Trophoblast cell (in vitro differentiated cells and primary cell): Measurements from ENCODE around the gene RAB11B.

Experiments
- DNase-seq, 2 donors: peaks; one replicate each; pipeline ENCODE4 v3.0.0-alpha.2; 2016
- H2AFZ ChIP-seq: 2 replicates; pipeline ENCODE4 v1.6.1; 2013; ENCODE audit warnings: low read length, moderate library complexity, mild to moderate bottlenecking; ENCODE audit not compliant: insufficient read depth, poor library complexity
- H2AK5ac ChIP-seq: 2 replicates; pipeline ENCODE4 v1.6.1; 2013; ENCODE audit warnings: mild to moderate bottlenecking, low read length
- H2BK120ac ChIP-seq: 2 replicates; pipeline ENCODE4 v1.6.1; 2013; ENCODE audit warnings: low read length, mild to moderate bottlenecking, moderate library complexity; ENCODE audit not compliant: insufficient read depth, poor library complexity
- H2BK12ac ChIP-seq: 2 replicates; pipeline ENCODE4 v1.6.1; 2013; ENCODE audit warnings: mild to moderate bottlenecking, low read length, moderate library complexity
- H2BK5ac ChIP-seq: 2 replicates; pipeline ENCODE4 v1.6.1; 2013; ENCODE audit warnings: low read length, low read depth, moderate library complexity, mild to moderate bottlenecking; ENCODE audit not compliant: poor library complexity
- H3K14ac ChIP-seq: 2 replicates; pipeline ENCODE4 v1.6.1; 2013; ENCODE audit warnings: mild to moderate bottlenecking, low read length
- H3K18ac ChIP-seq: 2 replicates; pipeline ENCODE4 v1.6.1; 2013; ENCODE audit warnings: mild to moderate bottlenecking, low read length
- H3K23ac ChIP-seq: 2 replicates; pipeline ENCODE4 v1.6.1; 2013; ENCODE audit warnings: low read length
- H3K27ac ChIP-seq: 2 replicates; pipeline ENCODE4 v1.5.1; 2013; ENCODE audit warnings: low read depth, mild to moderate bottlenecking, inconsistent platforms, low read length, moderate library complexity
- H3K27me3 ChIP-seq: 2 replicates; pipeline ENCODE4 v1.6.1; 2013; ENCODE audit warnings: inconsistent platforms, mild to moderate bottlenecking, low read length, moderate library complexity; ENCODE audit not compliant: insufficient read depth
- H3K36me3 ChIP-seq, 2 experiments: 1 replicate in 1 of 2; 2 replicates in 1 of 2; pipeline ENCODE4 v1.6.1; 2013; ENCODE audit warnings: low read length in 2 of 2, mild to moderate bottlenecking in 2 of 2, moderate library complexity in 1 of 2; ENCODE audit not compliant: insufficient read depth in 2 of 2, control insufficient read depth in 1 of 2
- H3K4ac ChIP-seq: 2 replicates; pipeline ENCODE4 v1.6.1; 2013; ENCODE audit warnings: low read depth, mild to moderate bottlenecking, low read length, moderate library complexity
- H3K4me1 ChIP-seq, 2 experiments: 1 replicate in 1 of 2; 2 replicates in 1 of 2; pipeline ENCODE4 v1.6.1; 2013; ENCODE audit warnings: low read length in 2 of 2, mild to moderate bottlenecking in 2 of 2, moderate library complexity in 1 of 2; ENCODE audit not compliant: insufficient read depth in 2 of 2, control insufficient read depth in 1 of 2
- H3K4me2 ChIP-seq: 2 replicates; pipeline ENCODE4 v1.6.1; 2013; ENCODE audit warnings: inconsistent platforms, mild to moderate bottlenecking, low read length, moderate library complexity
- H3K4me3 ChIP-seq: 2 replicates; pipeline ENCODE4 v1.5.1; 2013; ENCODE audit warnings: mild to moderate bottlenecking, low read depth, low read length, inconsistent platforms
- H3K79me1 ChIP-seq: one replicate; pipeline ENCODE4 v1.6.1; 2013; ENCODE audit warnings: low read length
- H3K79me2 ChIP-seq: 2 replicates; pipeline ENCODE4 v1.6.1; 2013; ENCODE audit warnings: low read length, mild to moderate bottlenecking; ENCODE audit not compliant: control insufficient read depth, insufficient read depth, poor library complexity
- H3K9ac ChIP-seq: 2 replicates; pipeline ENCODE4 v1.6.1; 2013; ENCODE audit warnings: mild to moderate bottlenecking, low read length
- H3K9me3 ChIP-seq: 2 replicates; pipeline ENCODE4 v1.6.1; 2013; ENCODE audit warnings: low read depth, mild to moderate bottlenecking, control low read depth, inconsistent platforms, low read length; ENCODE audit not compliant: insufficient read depth
- H4K12ac ChIP-seq: 2 replicates; pipeline ENCODE4 v1.6.1; 2013; ENCODE audit warnings: low read depth, mild to moderate bottlenecking, low read length, moderate library complexity
- H4K8ac ChIP-seq: 2 replicates; pipeline ENCODE4 v1.6.1; 2013; ENCODE audit warnings: low read depth, mild to moderate bottlenecking, low read length, moderate library complexity
- H4K91ac ChIP-seq: one replicate; pipeline ENCODE4 v1.6.1; 2013; ENCODE audit warnings: low read depth, mild to moderate bottlenecking, low read length, moderate library complexity
- WGBS: extraction: QIAGEN DNeasy Blood & Tissue Kit; methylation state at CpG from one replicate; pipeline ENCODE4 v1.1.7; 2013; ENCODE audit warnings: missing lambda C conversion rate; ENCODE audit not compliant: insufficient read length, insufficient coverage; ENCODE audit errors: extremely low coverage; 5-methylcytosine and 5-hydroxymethylcytosine counted together

The RAB11B gene

GRCh38 chr19:8393871-8394250, 3.7 kb downstream of the RAB11B start:
- no peak overlapping the region for H3K18ac ChIP-seq
- no peak overlapping the region for H4K12ac ChIP-seq
- no peak overlapping the region for H2AFZ ChIP-seq
- no peaks in the 10 kb centered on the region for H3K36me3 ChIP-seq
- no CpG with 5 or more reads among the region's 8 CpGs for WGBS
- no peak overlapping the region for H4K91ac ChIP-seq
- no peak overlapping the region for H3K4me3 ChIP-seq
- H3K4me2 ChIP-seq: no peak overlapping the region
- H3K9ac ChIP-seq: no peak overlapping the region
- H2BK12ac ChIP-seq: no peak overlapping the region
- H3K14ac ChIP-seq: no peak overlapping the region
- H4K8ac ChIP-seq: no peak overlapping the region
- peaks cover 9% of the 10 kb centered on the region for H3K79me1 ChIP-seq
- DNase-seq: no peak
- H3K9me3 ChIP-seq: no peaks in the 10 kb centered on the region
- H2AK5ac ChIP-seq: no peak overlapping the region
- no peaks in the 10 kb centered on the region for H3K27me3 ChIP-seq
- no peak overlapping the region for H3K27ac ChIP-seq
- no peak overlapping the region for H3K23ac ChIP-seq
- no peak overlapping the region for H3K4ac ChIP-seq
- peaks cover 25 to 27% of the 10 kb centered on the region in 2 experiments for H3K4me1 ChIP-seq
- H2BK120ac ChIP-seq: no peak overlapping the region
- H3K79me2 ChIP-seq: peaks cover 22% of the 10 kb centered on the region
- H2BK5ac ChIP-seq: no peak overlapping the region

DNA sequence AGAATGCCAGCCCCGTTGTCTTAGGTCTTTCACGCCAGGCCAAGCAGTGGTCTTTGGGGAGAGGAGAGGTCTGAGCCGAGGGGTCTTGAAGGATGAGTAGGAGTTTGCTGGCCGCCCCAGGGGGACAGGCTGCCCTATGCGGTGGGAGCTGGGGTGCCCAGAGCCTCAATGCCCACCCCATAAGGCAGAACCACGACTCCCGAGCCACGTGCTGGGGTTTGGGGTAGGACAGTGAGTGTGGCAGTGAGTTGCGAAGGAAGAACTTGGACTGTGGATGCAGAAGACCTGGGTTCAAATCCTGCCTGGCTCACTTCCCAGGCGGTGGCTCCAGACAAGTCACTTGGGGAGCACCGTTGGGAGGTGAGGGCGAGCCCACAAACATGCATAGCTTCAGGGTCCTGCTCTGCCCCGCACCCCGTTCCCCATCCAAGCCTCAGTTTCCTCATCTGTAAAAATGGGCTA, 5.5 kb downstream of the RAB11B start:
- H3K4me1 ChIP-seq: peaks cover 26 to 27% of the 10 kb centered on the region in 2 experiments
- no CpG with 5 or more reads among the region's 14 CpGs for WGBS

DNA sequence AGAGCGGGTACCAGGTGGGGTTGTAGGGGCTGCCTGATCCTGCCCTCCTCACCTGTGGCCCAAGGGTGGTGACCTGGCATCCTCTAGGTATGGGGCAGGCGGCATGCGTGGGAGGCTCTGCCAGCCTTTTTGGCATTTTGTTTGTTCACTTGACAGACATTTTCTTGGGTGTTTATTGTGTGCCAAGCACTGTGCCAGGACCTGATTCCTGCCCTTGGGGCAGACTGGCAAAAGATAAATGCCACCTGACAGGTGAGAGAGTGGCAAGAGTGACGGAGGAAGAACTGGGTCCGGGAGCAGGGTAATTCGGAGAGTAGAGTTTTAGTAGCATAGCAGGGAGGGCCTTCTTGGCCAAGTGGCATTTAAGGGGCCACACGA, 6.0 kb downstream of the RAB11B start:
- peaks cover 19% of the 10 kb centered on the region for H3K79me2 ChIP-seq
- H2BK5ac ChIP-seq: no peak overlapping the region
- H2BK12ac ChIP-seq: no peak overlapping the region
- H3K36me3 ChIP-seq: peaks cover 12 to 15% of the 10 kb centered on the region in 2 experiments
- no peak overlapping the region for H2BK120ac ChIP-seq
- no CpG with 5 or more reads among the region's 7 CpGs for WGBS
- H4K12ac ChIP-seq: no peak overlapping the region
- no peaks in the 10 kb centered on the region for H3K27me3 ChIP-seq
- DNase-seq: no peak
- no peak overlapping the region for H4K91ac ChIP-seq
- H3K18ac ChIP-seq: no peak overlapping the region
- H3K4me1 ChIP-seq: peaks cover 23 to 24% of the 10 kb centered on the region in 2 experiments
- no peak overlapping the region for H3K27ac ChIP-seq
- no peak overlapping the region for H3K4me3 ChIP-seq
- H3K4ac ChIP-seq: peak overlapping the region; percentile 48
- H3K23ac ChIP-seq: no peak overlapping the region
- no peak overlapping the region for H2AK5ac ChIP-seq
- H3K14ac ChIP-seq: no peak overlapping the region
- H4K8ac ChIP-seq: no peak overlapping the region
- H2AFZ ChIP-seq: no peak overlapping the region
- H3K9ac ChIP-seq: no peak overlapping the region
- peaks cover 3% of the 10 kb centered on the region for H3K79me1 ChIP-seq
- no peaks in the 10 kb centered on the region for H3K9me3 ChIP-seq
- no peak overlapping the region for H3K4me2 ChIP-seq

More for the DNA sequence above, 5.5 kb downstream of the RAB11B start:
- Histone ChIP-seq H2AK5ac (no peak overlapping the region), H3K4me2 (no peak overlapping the region), H3K14ac (no peak overlapping the region), H2BK120ac (no peak overlapping the region), H3K27ac (no peak overlapping the region), H3K9me3 (no peaks in the 10 kb centered on the region), H2BK12ac (no peak overlapping the region), H3K9ac (no peak overlapping the region), H3K4ac (no peak overlapping the region), H3K79me1 (peaks cover 3% of the 10 kb centered on the region), H3K4me3 (no peak overlapping the region), H3K23ac (no peak overlapping the region), H4K12ac (no peak overlapping the region), H3K79me2 (peaks cover 19% of the 10 kb centered on the region), H2AFZ (no peak overlapping the region), H3K18ac (peak overlapping the region; percentile 65), H3K27me3 (no peaks in the 10 kb centered on the region), H2BK5ac (no peak overlapping the region), H4K8ac (no peak overlapping the region), H3K36me3 (peaks cover 12 to 13% of the 10 kb centered on the region in 2 experiments), H4K91ac (no peak overlapping the region)
- DNase-seq: no peak

GRCh38 chr19:8396563-8397203, 6.5 kb downstream of the RAB11B start:
- no CpG with 5 or more reads among the region's 22 CpGs for WGBS
- no peak overlapping the region for H2AK5ac ChIP-seq
- H3K27ac ChIP-seq: no peak overlapping the region
- no peak overlapping the region for H3K18ac ChIP-seq
- H3K9me3 ChIP-seq: no peaks in the 10 kb centered on the region
- H3K14ac ChIP-seq: no peak overlapping the region
- H3K79me1 ChIP-seq: peaks cover 3% of the 10 kb centered on the region
- no peak overlapping the region for H4K8ac ChIP-seq
- H3K4me1 ChIP-seq: peaks cover 20 to 21% of the 10 kb centered on the region in 2 experiments
- no peak overlapping the region for H3K23ac ChIP-seq
- no peak overlapping the region for H2BK12ac ChIP-seq
- H3K27me3 ChIP-seq: no peaks in the 10 kb centered on the region
- no peak overlapping the region for H2BK120ac ChIP-seq
- H3K79me2 ChIP-seq: peaks cover 18% of the 10 kb centered on the region
- H3K36me3 ChIP-seq: peaks cover 14 to 15% of the 10 kb centered on the region in 2 experiments
- DNase-seq: peak; percentile 76 to 91
- H3K4me2 ChIP-seq: no peak overlapping the region
- no peak overlapping the region for H4K12ac ChIP-seq
- H4K91ac ChIP-seq: no peak overlapping the region
- H3K4me3 ChIP-seq: no peak overlapping the region
- peak overlapping the region; percentile 48 for H3K4ac ChIP-seq
- no peak overlapping the region for H3K9ac ChIP-seq
- H2AFZ ChIP-seq: no peak overlapping the region
- H2BK5ac ChIP-seq: no peak overlapping the region
